Activated CD8-positive, alpha-beta T cell treated with anti-CD3 and anti-CD28 coated beads for 36 hours (primary cell): Measurements from ENCODE around the gene IKBKE. TPM values are rescaled to one million over a fixed set of nuclear protein-coding genes. Genes with fewer than 3 reads are reported as not detected.
A peak's percentile ranks its signal among the peaks of the same experiment; 100 is the strongest.

Experiments
- ATAC-seq: fragments of 200-7000 bp; cut with Tn5 transposase; one replicate; pipeline ENCODE4 v1.10.0; 2021; ENCODE audit warnings: mild to moderate bottlenecking, moderate library complexity
- CTCF ChIA-PET: fragments of 350-600 bp; sonication (Branson Sonifier 250); formaldehyde crosslinking; loops from one replicate; lab custom pipeline; 2021; ENCODE audit warnings: antibody characterized with exemption; lab: Charles Lee
- POLR2A ChIA-PET: fragments of 350-600 bp; sonication (Branson Sonifier 250); formaldehyde crosslinking; loops from one replicate; lab custom pipeline; 2021; ENCODE audit warnings: antibody characterized with exemption; lab: Charles Lee
- DNase-seq: peaks from one replicate; pipeline ENCODE4 v3.0.0-alpha.2; 2020
- H3K27ac Mint-ChIP-seq: one replicate; pipeline ENCODE4 v1.8.0; 2021; ENCODE audit warnings: mild to moderate bottlenecking, mixed read lengths
- H3K27me3 Mint-ChIP-seq: one replicate; pipeline ENCODE4 v1.8.0; 2021; ENCODE audit warnings: mixed read lengths
- H3K36me3 Mint-ChIP-seq: one replicate; pipeline ENCODE4 v1.8.0; 2021; ENCODE audit warnings: low read depth, mixed read lengths
- H3K4me1 Mint-ChIP-seq: one replicate; pipeline ENCODE4 v1.8.0; 2021; ENCODE audit warnings: low read depth, mixed read lengths
- H3K4me3 Mint-ChIP-seq: one replicate; pipeline ENCODE4 v1.8.0; 2021; ENCODE audit warnings: mild to moderate bottlenecking, moderate library complexity, mixed read lengths
- H3K9me3 Mint-ChIP-seq: one replicate; pipeline ENCODE4 v1.8.0; 2021; ENCODE audit warnings: mixed read lengths
- intact Hi-C: fragments of 100-400 bp; cut with micrococcal nuclease; formaldehyde crosslinking; loops from one replicate; pipeline ENCODE4 v1.10.0; 2022
- total RNA-seq, 2 experiments: library from RNA; stranded (reverse); gene quantifications; one replicate each; pipeline ENCODE4 v1.2.3, GENCODE V29; 2021
- TF ChIP-seq, protein P1 (sequence below): fragments of 200-600 bp; IDR thresholded peaks from one replicate; pipeline ENCODE4 v1.8.0; 2022; ENCODE audit warnings: antibody characterized with exemption, mild to moderate bottlenecking

IKBKE gene
- total RNA-seq, 2 experiments from 2014 or later = 14.3 to 14.9 TPM

DNA sequence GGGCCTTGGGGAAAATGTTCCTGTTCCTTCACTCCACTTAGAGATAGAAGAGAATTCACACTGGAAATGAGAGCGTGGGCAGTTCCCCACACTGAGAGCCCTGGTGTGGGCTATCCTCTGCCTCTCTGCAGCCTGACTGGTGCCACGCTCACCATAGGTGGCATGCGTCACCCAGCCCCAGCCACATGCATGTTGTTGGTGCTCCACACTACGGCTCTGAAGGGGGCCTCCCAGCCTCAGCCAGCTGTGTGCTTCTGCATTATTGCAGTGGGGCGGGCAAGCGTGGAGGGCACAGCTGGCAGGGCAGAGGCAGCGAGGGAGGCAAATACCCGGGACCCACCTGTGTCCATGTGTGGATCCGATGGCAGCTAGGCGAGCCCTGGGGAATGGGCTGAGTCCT is 22.3 kb downstream of the IKBKE start:
- H3K27ac Mint-ChIP-seq = no peak overlapping the region
- no peaks in the 10 kb centered on the region for H3K9me3 Mint-ChIP-seq
- H3K4me1 Mint-ChIP-seq = peaks cover 15% of the 10 kb centered on the region
- intact Hi-C loops = loop anchor here (5.0 kb wide), 1 partner anchor 170 kb away; no protein-coding TSS in a partner anchor
- no peak for ATAC-seq
- no peak overlapping the region for H3K4me3 Mint-ChIP-seq
- no peak for DNase-seq
- no peaks in the 10 kb centered on the region for H3K27me3 Mint-ChIP-seq
- ChIA-PET POLR2A (no interaction called here), CTCF (interaction anchor here (0.9 to 5.9 kb wide), 9 partner anchors 15 to 173 kb away, joined by 3 to 85 read pairs (median 9); no protein-coding TSS in a partner anchor)
- peaks cover 10% of the 10 kb centered on the region for H3K36me3 Mint-ChIP-seq
- TF ChIP-seq, protein P1, sequence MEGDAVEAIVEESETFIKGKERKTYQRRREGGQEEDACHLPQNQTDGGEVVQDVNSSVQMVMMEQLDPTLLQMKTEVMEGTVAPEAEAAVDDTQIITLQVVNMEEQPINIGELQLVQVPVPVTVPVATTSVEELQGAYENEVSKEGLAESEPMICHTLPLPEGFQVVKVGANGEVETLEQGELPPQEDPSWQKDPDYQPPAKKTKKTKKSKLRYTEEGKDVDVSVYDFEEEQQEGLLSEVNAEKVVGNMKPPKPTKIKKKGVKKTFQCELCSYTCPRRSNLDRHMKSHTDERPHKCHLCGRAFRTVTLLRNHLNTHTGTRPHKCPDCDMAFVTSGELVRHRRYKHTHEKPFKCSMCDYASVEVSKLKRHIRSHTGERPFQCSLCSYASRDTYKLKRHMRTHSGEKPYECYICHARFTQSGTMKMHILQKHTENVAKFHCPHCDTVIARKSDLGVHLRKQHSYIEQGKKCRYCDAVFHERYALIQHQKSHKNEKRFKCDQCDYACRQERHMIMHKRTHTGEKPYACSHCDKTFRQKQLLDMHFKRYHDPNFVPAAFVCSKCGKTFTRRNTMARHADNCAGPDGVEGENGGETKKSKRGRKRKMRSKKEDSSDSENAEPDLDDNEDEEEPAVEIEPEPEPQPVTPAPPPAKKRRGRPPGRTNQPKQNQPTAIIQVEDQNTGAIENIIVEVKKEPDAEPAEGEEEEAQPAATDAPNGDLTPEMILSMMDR = no peak

DNA sequence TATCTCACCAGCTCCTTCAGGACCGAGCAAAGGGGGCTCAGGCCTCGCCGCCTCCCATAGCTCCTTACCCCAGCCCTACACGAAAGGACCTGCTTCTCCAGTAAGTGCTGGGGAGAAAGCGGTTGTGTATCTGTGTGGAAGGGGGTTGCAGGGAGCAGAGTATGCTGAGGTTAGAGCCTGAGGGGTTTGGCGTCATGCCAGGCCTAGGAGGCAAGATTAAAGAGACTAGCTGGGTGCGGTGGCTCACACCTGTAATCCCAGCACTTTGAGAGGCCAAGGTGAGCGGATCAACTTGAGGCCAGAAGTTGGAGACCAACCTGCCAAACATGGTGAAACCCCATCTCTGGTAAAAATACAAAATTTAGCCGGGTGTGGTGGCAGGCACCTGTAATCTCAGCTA is 23.0 kb downstream of the IKBKE start:
- Mint-ChIP-seq H3K27me3 (no peaks in the 10 kb centered on the region), H3K9me3 (no peaks in the 10 kb centered on the region), H3K36me3 (peaks cover 10% of the 10 kb centered on the region), H3K27ac (no peak overlapping the region), H3K4me1 (peaks cover 15% of the 10 kb centered on the region), H3K4me3 (no peak overlapping the region)
- ATAC-seq (no peak), DNase-seq (no peak)
- CTCF ChIA-PET = interaction anchor here (0.9 to 1.8 kb wide), 7 partner anchors 14 to 170 kb away, joined by 3 to 12 read pairs (median 5); no protein-coding TSS in a partner anchor
- TF ChIP-seq, protein P1 = no peak
- intact Hi-C loops = loop anchor here (5.0 kb wide), 1 partner anchor 169 kb away; no protein-coding TSS in a partner anchor
- POLR2A ChIA-PET = interaction anchor here (0.8 to 1.4 kb wide), 2 partner anchors 14 to 166 kb away, joined by 4 read pairs; no protein-coding TSS in a partner anchor

DNA sequence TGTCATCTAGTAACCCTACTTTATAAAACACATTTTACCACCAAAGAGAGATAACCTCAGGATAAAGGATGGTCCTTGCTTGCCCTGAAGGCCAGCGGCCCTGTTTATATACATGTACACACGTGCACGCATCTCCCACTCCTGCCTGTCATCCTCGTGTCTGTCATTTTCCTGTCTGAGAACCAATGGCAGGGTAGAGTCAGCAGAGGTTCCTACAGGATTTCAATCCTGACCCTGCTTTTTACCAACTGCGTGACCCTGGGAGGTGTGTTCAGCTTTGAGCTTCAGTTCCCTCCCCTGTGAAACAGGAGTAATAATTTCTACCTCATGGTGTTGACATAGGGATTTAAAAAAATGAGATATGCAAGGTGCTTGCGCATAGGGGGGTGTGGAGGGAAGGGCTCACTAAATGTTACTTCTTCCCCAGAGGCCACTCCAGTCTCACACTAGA is 24.8 kb downstream of the IKBKE start:
- DNase-seq (no peak), ATAC-seq (no peak)
- no peak overlapping the region for H3K4me3 Mint-ChIP-seq
- ChIA-PET POLR2A (interaction anchor here (0.7 to 1.7 kb wide), 4 partner anchors 12 to 278 kb away, joined by 3 to 7 read pairs (median 4); partner anchors contain the start of gene RASSF5), CTCF (interaction anchor here (0.6 to 3.1 kb wide), 8 partner anchors 8 to 169 kb away, joined by 3 to 41 read pairs (median 4); no protein-coding TSS in a partner anchor)
- no peaks in the 10 kb centered on the region for H3K9me3 Mint-ChIP-seq
- TF ChIP-seq, protein P1 = no peak
- H3K27ac Mint-ChIP-seq = peak overlapping the region; percentile 51
- intact Hi-C loops = no loop called here
- peaks cover 15% of the 10 kb centered on the region for H3K4me1 Mint-ChIP-seq
- peaks cover 10% of the 10 kb centered on the region for H3K36me3 Mint-ChIP-seq
- H3K27me3 Mint-ChIP-seq = no peaks in the 10 kb centered on the region

DNA sequence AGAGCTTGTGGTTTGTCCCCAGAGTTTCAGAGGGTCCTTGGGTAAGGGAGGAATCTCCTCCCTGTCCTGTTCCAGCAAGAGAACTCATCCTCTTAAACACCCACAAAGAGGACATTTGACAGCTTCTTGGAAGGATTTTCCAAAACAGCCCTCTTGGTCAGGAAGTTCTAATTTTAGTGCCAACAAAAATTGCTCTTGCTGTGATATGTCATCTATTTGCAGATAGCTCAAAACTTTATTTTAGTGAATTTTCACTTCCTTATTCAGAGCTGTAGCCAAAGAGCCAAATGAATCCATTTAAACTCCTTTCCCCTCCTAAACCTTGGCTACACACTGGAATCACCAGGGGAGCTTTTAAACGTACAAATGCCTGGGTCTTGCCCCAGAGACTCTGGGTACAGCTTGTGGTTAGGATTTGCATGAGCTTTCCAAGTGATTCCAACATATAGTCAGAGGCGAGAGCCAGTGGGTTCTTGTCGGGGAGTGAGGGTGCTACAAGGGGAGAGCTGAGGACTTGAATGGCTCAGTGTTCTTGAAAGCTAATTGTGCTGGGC is 25.3 kb downstream of the IKBKE start:
- no peak overlapping the region for H3K4me3 Mint-ChIP-seq
- H3K27me3 Mint-ChIP-seq = no peaks in the 10 kb centered on the region
- H3K9me3 Mint-ChIP-seq = no peaks in the 10 kb centered on the region
- peak overlapping the region; percentile 51 for H3K27ac Mint-ChIP-seq
- TF ChIP-seq, protein P1 = no peak
- H3K36me3 Mint-ChIP-seq = peaks cover 10% of the 10 kb centered on the region
- ChIA-PET CTCF (interaction anchor here (0.8 to 3.4 kb wide), 10 partner anchors 8 to 168 kb away, joined by 3 to 41 read pairs (median 4); no protein-coding TSS in a partner anchor), POLR2A (interaction anchor here (0.7 to 2.1 kb wide), 7 partner anchors 12 to 277 kb away, joined by 3 to 7 read pairs (median 5); partner anchors contain the start of gene RASSF5)
- peaks cover 15% of the 10 kb centered on the region for H3K4me1 Mint-ChIP-seq
- intact Hi-C loops = no loop called here
- ATAC-seq (no peak), DNase-seq (no peak)
